Measurements from ENCODE around the gene DTD2. TPM values are rescaled to one million over a fixed set of nuclear protein-coding genes. Genes with fewer than 3 reads are reported as not detected.

Gene DTD2
- total and polyA plus RNA-seq, 2 donors (not counting 1 experiment from before 2014, with no cell fraction given) = 25.4 to 40.8 TPM

GRCh38 chr14:31428011-31428410 is 29.3 kb downstream of the DTD2 start:
- Histone ChIP-seq H2AFZ (ENCODE audit: low read length) (no peak overlapping the region), H3K9me3 (ENCODE audit: control insufficient read depth, insufficient read depth, low read depth, low read length) (no peaks in the 10 kb centered on the region), H3K36me3 (ENCODE audit: control insufficient read depth, insufficient read depth, low read length) (no peaks in the 10 kb centered on the region), H3K27ac (ENCODE audit: insufficient read depth, low read length) (no peak overlapping the region), H3K4me2 (ENCODE audit: extremely low read depth, insufficient read depth, low read length) (no peak overlapping the region), H3K79me2 (ENCODE audit: control insufficient read depth, insufficient read depth, low read length) (no peaks in the 10 kb centered on the region), H3K9ac (ENCODE audit: insufficient read depth, low read length) (no peak overlapping the region), H4K20me1 (ENCODE audit: control insufficient read depth, extremely low read depth, insufficient read depth, low read length) (no peaks in the 10 kb centered on the region), H3K4me3 (replicated peaks in 1 of 4; ENCODE audit: control extremely low read depth in 1 of 4, insufficient read depth in 1 of 4, low read depth in 3 of 4, low read length in 4 of 4) (no peak overlapping the region), H3K27me3 (ENCODE audit: control insufficient read depth, insufficient read depth, low read length) (no peaks in the 10 kb centered on the region), H3K4me1 (ENCODE audit: control insufficient read depth, extremely low read depth, insufficient read depth, low read length) (no peaks in the 10 kb centered on the region)
- TF ChIP-seq EZH2 (IDR thresholded peaks at IDR 0.05; ENCODE audit: low read length, missing control alignments) = no peak
- DNase-seq (ENCODE audit: low read depth in 2 of 2) = no peak

- H3K4me2 ChIP-seq (ENCODE audit: extremely low read depth, insufficient read depth, low read length) = no peak overlapping the region
- H3K9ac ChIP-seq (ENCODE audit: insufficient read depth, low read length) = no peak overlapping the region
- no peaks in the 10 kb centered on the region for H3K79me2 ChIP-seq (ENCODE audit: control insufficient read depth, insufficient read depth, low read length)
- H3K9me3 ChIP-seq (ENCODE audit: control insufficient read depth, insufficient read depth, low read depth, low read length) = no peaks in the 10 kb centered on the region
- H2AFZ ChIP-seq (ENCODE audit: low read length) = no peak overlapping the region
- H3K4me3 ChIP-seq (replicated peaks in 1 of 4; ENCODE audit: control extremely low read depth in 1 of 4, insufficient read depth in 1 of 4, low read depth in 3 of 4, low read length in 4 of 4) = no peak overlapping the region
- H4K20me1 ChIP-seq (ENCODE audit: control insufficient read depth, extremely low read depth, insufficient read depth, low read length) = no peaks in the 10 kb centered on the region
- no peaks in the 10 kb centered on the region for H3K27me3 ChIP-seq (ENCODE audit: control insufficient read depth, insufficient read depth, low read length)
- no peak overlapping the region for H3K27ac ChIP-seq (ENCODE audit: insufficient read depth, low read length)
- H3K36me3 ChIP-seq (ENCODE audit: control insufficient read depth, insufficient read depth, low read length) = no peaks in the 10 kb centered on the region
- no peak for DNase-seq (ENCODE audit: low read depth in 2 of 2)
- TF ChIP-seq EZH2 (IDR thresholded peaks at IDR 0.05; ENCODE audit: low read length, missing control alignments) (no peak), CTCF (conservative IDR thresholded peaks at IDR 0.05 in 1 of 2, IDR thresholded peaks at IDR 0.05 in 1 of 2; ENCODE audit: low read depth in 1 of 2, low read length in 2 of 2) (no peak)
- no peaks in the 10 kb centered on the region for H3K4me1 ChIP-seq (ENCODE audit: control insufficient read depth, extremely low read depth, insufficient read depth, low read length)
Observed at GRCh38 chr14:31426663-31427062, 30.6 kb downstream of the DTD2 start.

GRCh38 chr14:31425905-31426304 is 31.4 kb downstream of the DTD2 start:
- Histone ChIP-seq H3K4me1 (ENCODE audit: control insufficient read depth, extremely low read depth, insufficient read depth, low read length) (no peaks in the 10 kb centered on the region), H4K20me1 (ENCODE audit: control insufficient read depth, extremely low read depth, insufficient read depth, low read length) (no peaks in the 10 kb centered on the region), H3K79me2 (ENCODE audit: control insufficient read depth, insufficient read depth, low read length) (no peaks in the 10 kb centered on the region), H2AFZ (ENCODE audit: low read length) (no peak overlapping the region), H3K9ac (ENCODE audit: insufficient read depth, low read length) (no peak overlapping the region), H3K27ac (ENCODE audit: insufficient read depth, low read length) (no peak overlapping the region), H3K36me3 (ENCODE audit: control insufficient read depth, insufficient read depth, low read length) (no peaks in the 10 kb centered on the region), H3K4me3 (replicated peaks in 1 of 4; ENCODE audit: control extremely low read depth in 1 of 4, insufficient read depth in 1 of 4, low read depth in 3 of 4, low read length in 4 of 4) (no peak overlapping the region), H3K9me3 (ENCODE audit: control insufficient read depth, insufficient read depth, low read depth, low read length) (no peaks in the 10 kb centered on the region), H3K4me2 (ENCODE audit: extremely low read depth, insufficient read depth, low read length) (no peak overlapping the region), H3K27me3 (ENCODE audit: control insufficient read depth, insufficient read depth, low read length) (no peaks in the 10 kb centered on the region)
- TF ChIP-seq CTCF (conservative IDR thresholded peaks at IDR 0.05 in 1 of 2, IDR thresholded peaks at IDR 0.05 in 1 of 2; ENCODE audit: low read depth in 1 of 2, low read length in 2 of 2) (no peak), EZH2 (IDR thresholded peaks at IDR 0.05; ENCODE audit: low read length, missing control alignments) (no peak)
- no peak for DNase-seq (ENCODE audit: low read depth in 2 of 2)

All from fibroblast of lung (primary cell).